HG03139 (cell line): ENCODE measurements around the gene DLGAP1.
A peak's percentile ranks its signal among the peaks of the same experiment; 100 is the strongest.
"Not testable (repeated sequence)": the region's sequence is repeated elsewhere in the genome, so short reads cannot be mapped to it uniquely, and the experiment has no call there.

Experiments
- ATAC-seq: cut with Tn5 transposase; IDR thresholded peaks from one replicate; pipeline ENCODE4 v1.9.1; 2021; ENCODE audit not compliant: unreplicated experiment

Gene DLGAP1

GRCh38 chr18:3597409-3598357 is 857.4 kb downstream of the DLGAP1 start:
- no peak for ATAC-seq

GRCh38 chr18:3596637-3597384 is 858.3 kb downstream of the DLGAP1 start:
- peak; percentile 39 for ATAC-seq

- ATAC-seq = no peak
These were observed 858.8 kb downstream of the DLGAP1 start for GRCh38 chr18:3596324-3596636.

GRCh38 chr18:3595369-3596273 is 859.5 kb downstream of the DLGAP1 start:
- ATAC-seq = peak; percentile 40

GRCh38 chr18:3594760-3595368 is 860.2 kb downstream of the DLGAP1 start:
- peak; percentile 1 for ATAC-seq

GRCh38 chr18:3593904-3594759 is 861.0 kb downstream of the DLGAP1 start:
- ATAC-seq = peak; percentile 50

GRCh38 chr18:3593381-3593903 is 861.7 kb downstream of the DLGAP1 start:
- no peak for ATAC-seq

GRCh38 chr18:3592864-3593263 is 862.2 kb downstream of the DLGAP1 start:
- no peak for ATAC-seq

GRCh38 chr18:3590096-3590630 is 864.9 kb downstream of the DLGAP1 start:
- ATAC-seq = no peak

- ATAC-seq = no peak
These were observed 869.2 kb downstream of the DLGAP1 start for GRCh38 chr18:3585656-3586509.

- no peak for ATAC-seq
These were observed 870.1 kb downstream of the DLGAP1 start for GRCh38 chr18:3584897-3585460.

- no peak for ATAC-seq
These were observed 870.7 kb downstream of the DLGAP1 start for GRCh38 chr18:3584266-3584861.

GRCh38 chr18:3583873-3584247 is 871.2 kb downstream of the DLGAP1 start:
- no peak for ATAC-seq

- not testable (repeated sequence) for ATAC-seq
These were observed 871.8 kb downstream of the DLGAP1 start for GRCh38 chr18:3583106-3583872.

- ATAC-seq = no peak
These were observed 873.2 kb downstream of the DLGAP1 start for GRCh38 chr18:3581890-3582289.

GRCh38 chr18:3580523-3581025 is 874.5 kb downstream of the DLGAP1 start:
- not testable (repeated sequence) for ATAC-seq

- ATAC-seq = no peak
These were observed 875.4 kb downstream of the DLGAP1 start for GRCh38 chr18:3579701-3580100.
